A549 (cell line): ENCODE measurements around the gene FCHO2. TPM values are rescaled to one million over a fixed set of nuclear protein-coding genes. Genes with fewer than 3 reads are reported as not detected.
"Not testable (repeated sequence)": the region's sequence is repeated elsewhere in the genome, so short reads cannot be mapped to it uniquely, and the experiment has no call there.

ENCODE experiments used
- ATAC-seq, 2 experiments: fragments of 200-7000 bp in 1 of 2; fragments of >200 bp in 1 of 2; cut with Nextera tagmentation in 1 of 2; cut with Tn5 transposase in 1 of 2; 3 replicates each; pipeline versions ENCODE4 v1.8.0 to v1.9.1; 2018 to 2020; ENCODE audit warnings: mild to moderate bottlenecking in 1 of 2, moderate library complexity in 1 of 2
- CTCF ChIA-PET: fragments of 300-600 bp; sonication (Branson Sonifier 250); formaldehyde crosslinking; extraction: SDS; loops from one replicate; lab custom pipeline; 2021; ENCODE audit warnings: antibody characterized with exemption, inconsistent platforms; lab: Yijun Ruan, JAX
- POLR2A ChIA-PET: fragments of 350-600 bp; formaldehyde crosslinking; extraction: SDS; loops from one replicate; lab custom pipeline; 2021; ENCODE audit warnings: antibody characterized with exemption, inconsistent platforms; lab: Yijun Ruan, JAX
- DNase-seq, 2 experiments: peaks; one replicate each; pipeline versions ENCODE4 v3.0.0 to v3.0.0-alpha.2; 2011 to 2016; ENCODE audit warnings: low read depth in 1 of 2, low spot score in 1 of 2
- FAIRE-seq: peaks from 2 replicates; lab custom pipeline; 2011; peaks lifted over from hg19 to GRCh38; lab: Jason Lieb, UNC
- H3K27ac ChIP-seq, 2 experiments: fragments of >200 bp; sonication (Bioruptor Twin); formaldehyde crosslinking; 3 replicates each; pipeline ENCODE4 v1.5.1; 2016 to 2017
- H3K4me1 ChIP-seq: fragments of >200 bp; sonication (Bioruptor Twin); formaldehyde crosslinking; 3 replicates; pipeline ENCODE4 v1.6.1; 2016
- H3K4me2 ChIP-seq: fragments of >200 bp; sonication (Bioruptor Twin); formaldehyde crosslinking; 3 replicates; pipeline ENCODE4 v1.6.1; 2016
- H3K4me3 ChIP-seq: fragments of >200 bp; sonication (Bioruptor Twin); formaldehyde crosslinking; 3 replicates; pipeline ENCODE4 v1.5.1; 2016
- H3K9me3 ChIP-seq: fragments of >200 bp; sonication (Bioruptor Twin); formaldehyde crosslinking; 3 replicates; pipeline ENCODE4 v1.6.1; 2016
- CBX2 ChIP-seq: fragments of 200-600 bp; sonication (generic); IDR thresholded peaks from 2 replicates; pipeline ENCODE4 v1.6.1; 2016; ENCODE audit warnings: low read depth, mild to moderate bottlenecking, borderline replicate concordance
- EHMT2 ChIP-seq: fragments of 200-600 bp; sonication (generic); IDR thresholded peaks from 2 replicates; pipeline ENCODE4 v1.6.1; 2016; ENCODE audit warnings: antibody characterized with exemption, low read depth, mild to moderate bottlenecking, moderate library complexity
- EP300 ChIP-seq, 2 experiments: fragments of >200 bp; sonication (Bioruptor Twin); formaldehyde crosslinking; IDR thresholded peaks; 2 replicates in 1 of 2; 3 replicates in 1 of 2; pipeline ENCODE4 v1.6.1; 2016 to 2017
- ESRRA ChIP-seq: fragments of 150-350 bp; IDR thresholded peaks from 2 replicates; pipeline ENCODE4 v1.6.1; 2014; ENCODE audit warnings: mild to moderate bottlenecking, low read length, borderline replicate concordance
- FOSL2 ChIP-seq, 2 experiments: fragments of 450-650 bp in 1 of 2; fragments of >200 bp in 1 of 2; sonication (Bioruptor Twin) in 1 of 2; formaldehyde crosslinking; IDR thresholded peaks; 2 replicates each; pipeline versions ENCODE4 v1.5.0 to v1.6.1; 2016 to 2020; ENCODE audit warnings: mild to moderate bottlenecking in 1 of 2, moderate library complexity in 1 of 2
- FOXS1 ChIP-seq: fragments of 250-450 bp; sonication (Bioruptor Pico); IDR thresholded peaks from 2 replicates; pipeline ENCODE4 v1.5.0; 2020; ENCODE audit warnings: mild to moderate bottlenecking, moderate library complexity
- HOXA7 ChIP-seq: fragments of 250-450 bp; sonication (Bioruptor Pico); IDR thresholded peaks from 2 replicates; pipeline ENCODE4 v1.5.0; 2020; ENCODE audit warnings: mild to moderate bottlenecking, moderate library complexity
- JUN ChIP-seq, 2 experiments: fragments of >200 bp; sonication (Bioruptor Twin); formaldehyde crosslinking; IDR thresholded peaks; 2 replicates in 1 of 2; 3 replicates in 1 of 2; pipeline ENCODE4 v1.6.1; 2016 to 2017
- MAFK ChIP-seq: fragments of 450-650 bp; IDR thresholded peaks from 2 replicates; pipeline ENCODE4 v1.6.1; 2014; ENCODE audit not compliant: partially characterized antibody
- MYC ChIP-seq: IDR thresholded peaks from 2 replicates; pipeline ENCODE4 v1.6.1; 2012; ENCODE audit warnings: mild to moderate bottlenecking, inconsistent platforms, low read length, improper control_type of control experiment, borderline replicate concordance
- POLR2A ChIP-seq: IDR thresholded peaks from 2 replicates; pipeline ENCODE4 v1.6.1; 2012; ENCODE audit warnings: mild to moderate bottlenecking, low read length
- POLR2AphosphoS2 ChIP-seq: conservative IDR thresholded peaks from 2 replicates; pipeline ENCODE4 v1.6.1; 2012; ENCODE audit warnings: low read length, improper control_type of control experiment, inconsistent platforms
- RAD21 ChIP-seq, 2 experiments: fragments of >200 bp in 1 of 2; sonication (Bioruptor Twin) in 1 of 2; formaldehyde crosslinking in 1 of 2; IDR thresholded peaks in 1 of 2; conservative IDR thresholded peaks in 1 of 2; 2 replicates in 1 of 2; 3 replicates in 1 of 2; pipeline ENCODE4 v1.6.1; 2012 to 2018; ENCODE audit warnings: inconsistent platforms in 1 of 2
- RCOR1 ChIP-seq: fragments of 150-350 bp; IDR thresholded peaks from 2 replicates; pipeline ENCODE4 v1.6.1; 2014; ENCODE audit warnings: antibody characterized with exemption, low read length, low read depth
- ZC3H11A ChIP-seq: fragments of 450-650 bp; IDR thresholded peaks from 2 replicates; pipeline ENCODE4 v1.6.1; 2014; ENCODE audit warnings: antibody characterized with exemption, mild to moderate bottlenecking
- ZFP36 ChIP-seq: fragments of 450-650 bp; IDR thresholded peaks from 2 replicates; pipeline ENCODE4 v1.6.1; 2014; ENCODE audit warnings: borderline replicate concordance; ENCODE audit not compliant: partially characterized antibody
- ZSCAN20 ChIP-seq: fragments of 250-450 bp; sonication (Bioruptor Pico); IDR thresholded peaks from 2 replicates; pipeline ENCODE4 v1.8.0; 2022; ENCODE audit warnings: mild to moderate bottlenecking, moderate library complexity
- WGBS: methylation state at CpG from one replicate; pipeline ENCODE4 v1.1.6; 2017; ENCODE audit errors: missing lambda C conversion rate; 5-methylcytosine and 5-hydroxymethylcytosine counted together
- polyA plus RNA-seq, 4 experiments: library from polyadenylated mRNA; depleted of rRNA in 3 of 4; stranded (reverse); fragments of >200 nt; fragmentation: RNase III in 1 of 4; extraction: RNeasy Plus Mini Kit Qiagen cat#74134 plus additional on column Dnase treatment in 1 of 4; gene quantifications; 2 replicates in 3 of 4; 3 replicates in 1 of 4; pipeline ENCODE4 v1.2.3, GENCODE V29; 2011 to 2017
- TF ChIP-seq, protein P1 (sequence below): fragments of 200-600 bp; sonication (generic); IDR thresholded peaks from 2 replicates; pipeline ENCODE4 v1.6.1; 2016; ENCODE audit warnings: antibody characterized with exemption, mild to moderate bottlenecking, moderate library complexity
- TF ChIP-seq, protein P2 (sequence below): IDR thresholded peaks from 2 replicates; pipeline ENCODE4 v1.6.1; 2012; ENCODE audit warnings: low read depth, borderline replicate concordance
- TF ChIP-seq, protein P3 (sequence below): IDR thresholded peaks from 2 replicates; pipeline ENCODE4 v1.6.1; 2012

Gene FCHO2
- polyA plus RNA-seq, 2 of the 4 experiments (the other 2 are of a cell fraction): 9.1 to 14.9 TPM

DNA sequence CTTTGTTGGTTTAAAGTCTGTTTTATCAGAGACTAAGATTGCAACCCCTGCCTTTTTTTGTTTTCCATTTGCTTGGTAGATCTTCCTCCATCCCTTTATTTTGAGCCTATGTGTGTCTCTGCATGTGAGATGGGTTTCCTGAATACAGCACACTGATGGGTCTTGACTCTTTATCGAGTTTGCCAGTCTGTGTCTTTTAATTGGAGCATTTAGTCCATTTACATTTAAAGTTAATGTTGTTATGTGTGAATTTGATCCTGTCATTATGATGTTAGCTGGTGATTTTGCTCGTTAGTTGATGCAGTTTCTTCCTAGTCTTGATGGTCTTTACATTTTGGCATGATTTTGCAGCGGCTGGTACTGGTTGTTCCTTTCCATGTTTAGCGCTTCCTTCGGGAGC is 18.6 kb downstream of the FCHO2 start:
- POLR2A ChIA-PET, FAIRE-seq: not testable (repeated sequence)

DNA sequence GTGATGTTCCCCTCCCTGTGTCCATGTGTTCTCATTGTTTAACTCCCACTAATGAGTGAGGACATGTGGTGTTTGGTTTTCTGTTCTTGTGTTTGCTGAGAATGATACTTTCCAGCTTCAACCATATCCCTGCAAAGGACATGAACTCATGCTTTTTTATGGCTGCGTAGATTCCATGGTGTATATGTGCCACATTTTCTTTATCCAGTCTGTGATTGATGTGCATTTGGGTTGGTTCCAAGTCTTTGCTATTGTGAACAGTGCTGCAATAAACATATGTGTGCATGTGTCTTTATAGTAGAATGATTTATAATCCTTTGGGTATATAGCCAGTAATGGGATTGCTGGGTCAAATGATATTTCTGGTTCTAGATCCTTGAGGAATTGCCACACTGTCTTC is 21.0 kb downstream of the FCHO2 start:
- H3K4me2 ChIP-seq, H3K9me3 ChIP-seq, H3K4me1 ChIP-seq, H3K4me3 ChIP-seq, DNase-seq, FAIRE-seq, POLR2A ChIA-PET, ATAC-seq, CTCF ChIA-PET, H3K27ac ChIP-seq: not testable (repeated sequence)
- WGBS: 86% methylated on average over 1 of the region's 1 CpG

More for the DNA sequence above, 18.6 kb downstream of the FCHO2 start:
- DNase-seq, H3K27ac ChIP-seq, H3K4me2 ChIP-seq, CTCF ChIA-PET, H3K4me3 ChIP-seq, ATAC-seq, H3K9me3 ChIP-seq, H3K4me1 ChIP-seq: not testable (repeated sequence)
- 89% methylated on average over 4 of the region's 5 CpGs for WGBS

DNA sequence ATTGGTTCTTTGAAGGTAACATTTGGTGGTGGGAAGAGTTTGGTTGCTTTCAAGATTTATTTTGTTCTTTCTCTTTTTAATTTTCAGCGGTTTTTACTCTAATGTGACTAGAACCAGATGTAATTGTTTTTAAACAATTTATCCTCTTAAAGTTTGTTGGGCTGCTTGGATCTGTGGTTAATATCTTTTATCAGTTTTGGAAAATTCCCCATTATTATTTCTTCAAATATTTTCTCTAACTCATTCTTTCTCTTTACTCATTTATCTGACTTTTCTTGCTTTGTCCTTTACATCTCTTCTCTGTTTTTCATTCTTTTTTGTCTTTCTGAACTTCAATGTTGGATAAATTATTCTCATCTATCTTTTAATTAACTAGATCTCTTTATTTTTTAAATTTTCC is 29.9 kb downstream of the FCHO2 start:
- no peak for FAIRE-seq
- CTCF ChIA-PET: interaction anchor here (1.0 kb wide), 1 partner anchor 64 kb away, joined by 3 read pairs; no protein-coding TSS in a partner anchor
- no peak for DNase-seq
- Histone ChIP-seq H3K27ac (no peak overlapping the region), H3K4me3 (no peak overlapping the region), H3K4me2 (no peak overlapping the region), H3K4me1 (no peaks in the 10 kb centered on the region), H3K9me3 (no peaks in the 10 kb centered on the region)
- TF ChIP-seq JUN (IDR thresholded peaks at IDR 0.05) (no peak), FOXS1 (CRISPR knock-in tag) (no peak), ZSCAN20 (no peak), MAFK (no peak), RCOR1 (no peak), CBX2 (no peak)
- TF ChIP-seq, protein P1, sequence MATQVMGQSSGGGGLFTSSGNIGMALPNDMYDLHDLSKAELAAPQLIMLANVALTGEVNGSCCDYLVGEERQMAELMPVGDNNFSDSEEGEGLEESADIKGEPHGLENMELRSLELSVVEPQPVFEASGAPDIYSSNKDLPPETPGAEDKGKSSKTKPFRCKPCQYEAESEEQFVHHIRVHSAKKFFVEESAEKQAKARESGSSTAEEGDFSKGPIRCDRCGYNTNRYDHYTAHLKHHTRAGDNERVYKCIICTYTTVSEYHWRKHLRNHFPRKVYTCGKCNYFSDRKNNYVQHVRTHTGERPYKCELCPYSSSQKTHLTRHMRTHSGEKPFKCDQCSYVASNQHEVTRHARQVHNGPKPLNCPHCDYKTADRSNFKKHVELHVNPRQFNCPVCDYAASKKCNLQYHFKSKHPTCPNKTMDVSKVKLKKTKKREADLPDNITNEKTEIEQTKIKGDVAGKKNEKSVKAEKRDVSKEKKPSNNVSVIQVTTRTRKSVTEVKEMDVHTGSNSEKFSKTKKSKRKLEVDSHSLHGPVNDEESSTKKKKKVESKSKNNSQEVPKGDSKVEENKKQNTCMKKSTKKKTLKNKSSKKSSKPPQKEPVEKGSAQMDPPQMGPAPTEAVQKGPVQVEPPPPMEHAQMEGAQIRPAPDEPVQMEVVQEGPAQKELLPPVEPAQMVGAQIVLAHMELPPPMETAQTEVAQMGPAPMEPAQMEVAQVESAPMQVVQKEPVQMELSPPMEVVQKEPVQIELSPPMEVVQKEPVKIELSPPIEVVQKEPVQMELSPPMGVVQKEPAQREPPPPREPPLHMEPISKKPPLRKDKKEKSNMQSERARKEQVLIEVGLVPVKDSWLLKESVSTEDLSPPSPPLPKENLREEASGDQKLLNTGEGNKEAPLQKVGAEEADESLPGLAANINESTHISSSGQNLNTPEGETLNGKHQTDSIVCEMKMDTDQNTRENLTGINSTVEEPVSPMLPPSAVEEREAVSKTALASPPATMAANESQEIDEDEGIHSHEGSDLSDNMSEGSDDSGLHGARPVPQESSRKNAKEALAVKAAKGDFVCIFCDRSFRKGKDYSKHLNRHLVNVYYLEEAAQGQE: no peak
- POLR2A ChIA-PET: no interaction called here
- 92% methylated on average over 1 of the region's 1 CpG for WGBS
- ATAC-seq: no peak

DNA sequence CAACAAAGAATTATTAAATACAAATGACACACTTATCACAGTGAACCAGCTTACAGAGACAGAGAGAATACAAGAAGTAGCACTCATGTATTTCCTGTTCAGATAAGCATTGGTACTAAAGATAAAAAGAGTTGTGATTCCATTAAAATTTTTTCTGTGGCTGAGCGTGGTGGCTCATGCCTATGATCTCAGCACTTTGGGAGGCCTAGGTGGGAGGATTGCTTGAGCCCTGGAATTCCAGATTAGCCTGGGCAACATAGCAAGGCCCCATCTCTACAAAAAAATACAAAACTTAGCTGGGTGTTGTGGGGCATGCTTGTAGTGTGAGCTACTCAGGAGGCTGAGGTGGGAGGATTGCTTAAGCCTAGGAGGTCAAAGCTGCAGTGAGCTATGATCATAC is 32.9 kb downstream of the FCHO2 start:
- ChIA-PET POLR2A (no interaction called here), CTCF (interaction anchor here (0.6 kb wide), 1 partner anchor 95 kb away, joined by 3 read pairs; no protein-coding TSS in a partner anchor)
- TF ChIP-seq HOXA7 (CRISPR knock-in tag) (no peak), FOSL2 (IDR thresholded peaks at IDR 0.05) (no peak), FOSL2 (CRISPR knock-in tag; IDR thresholded peaks at IDR 0.05) (no peak), ZFP36 (no peak), MYC (no peak), POLR2A (no peak), EP300 (IDR thresholded peaks at IDR 0.05) (no peak), ZC3H11A (no peak), POLR2AphosphoS2 (no peak), RAD21 (conservative IDR thresholded peaks at IDR 0.05 in 1 of 2, IDR thresholded peaks at IDR 0.05 in 1 of 2) (no peak), EHMT2 (no peak), ESRRA (no peak), RCOR1 (no peak)
- TF ChIP-seq, protein P2, sequence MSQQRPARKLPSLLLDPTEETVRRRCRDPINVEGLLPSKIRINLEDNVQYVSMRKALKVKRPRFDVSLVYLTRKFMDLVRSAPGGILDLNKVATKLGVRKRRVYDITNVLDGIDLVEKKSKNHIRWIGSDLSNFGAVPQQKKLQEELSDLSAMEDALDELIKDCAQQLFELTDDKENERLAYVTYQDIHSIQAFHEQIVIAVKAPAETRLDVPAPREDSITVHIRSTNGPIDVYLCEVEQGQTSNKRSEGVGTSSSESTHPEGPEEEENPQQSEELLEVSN: no peak
- TF ChIP-seq, protein P3, sequence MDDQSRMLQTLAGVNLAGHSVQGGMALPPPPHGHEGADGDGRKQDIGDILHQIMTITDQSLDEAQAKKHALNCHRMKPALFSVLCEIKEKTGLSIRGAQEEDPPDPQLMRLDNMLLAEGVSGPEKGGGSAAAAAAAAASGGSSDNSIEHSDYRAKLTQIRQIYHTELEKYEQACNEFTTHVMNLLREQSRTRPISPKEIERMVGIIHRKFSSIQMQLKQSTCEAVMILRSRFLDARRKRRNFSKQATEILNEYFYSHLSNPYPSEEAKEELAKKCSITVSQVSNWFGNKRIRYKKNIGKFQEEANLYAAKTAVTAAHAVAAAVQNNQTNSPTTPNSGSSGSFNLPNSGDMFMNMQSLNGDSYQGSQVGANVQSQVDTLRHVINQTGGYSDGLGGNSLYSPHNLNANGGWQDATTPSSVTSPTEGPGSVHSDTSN: no peak
- TF ChIP-seq, protein P1: no peak
- Histone ChIP-seq H3K4me1 (no peaks in the 10 kb centered on the region), H3K4me2 (no peak overlapping the region), H3K27ac (no peak overlapping the region), H3K9me3 (no peaks in the 10 kb centered on the region), H3K4me3 (no peak overlapping the region)
- 96% methylated on average over 1 of the region's 1 CpG for WGBS
- DNase-seq (no peak), FAIRE-seq (no peak), ATAC-seq (no peak)
